DND-41 (cell line): ENCODE results near the gene LRRC47.

ENCODE experiments used
- ATAC-seq: fragments of 200-7000 bp; cut with Tn5 transposase; 3 replicates; pipeline ENCODE4 v1.9.1; 2021; ENCODE audit warnings: low read depth; ENCODE audit not compliant: insufficient read depth
- DNase-seq: peaks from one replicate; pipeline ENCODE4 v3.0.0-alpha.2; 2020
- H2AFZ ChIP-seq: 2 replicates; pipeline ENCODE4 v1.6.0; 2012; ENCODE audit warnings: low read depth, low read length
- H3K27ac ChIP-seq: 2 replicates; pipeline ENCODE4 v1.5.1; 2012; ENCODE audit warnings: low read length, inconsistent platforms
- H3K27me3 ChIP-seq: fragments of 200-600 bp; sonication (generic); 2 replicates; pipeline ENCODE4 v1.6.0; 2012; ENCODE audit warnings: low read length, mild to moderate bottlenecking, inconsistent platforms; ENCODE audit not compliant: insufficient read depth, poor library complexity
- H3K36me3 ChIP-seq: 2 replicates; pipeline ENCODE4 v1.5.1; 2012; ENCODE audit warnings: low read length, inconsistent platforms; ENCODE audit not compliant: insufficient read depth
- H3K4me1 ChIP-seq: 2 replicates; pipeline ENCODE4 v1.5.1; 2012; ENCODE audit warnings: mild to moderate bottlenecking, low read length; ENCODE audit not compliant: insufficient read depth
- H3K4me2 ChIP-seq: 2 replicates; pipeline ENCODE4 v1.6.0; 2012; ENCODE audit warnings: mild to moderate bottlenecking, moderate library complexity, low read length, inconsistent platforms; ENCODE audit not compliant: insufficient read depth
- H3K4me3 ChIP-seq, 2 experiments: fragments of 200-600 bp in 1 of 2; shearing (Covaris generic) in 1 of 2; 2 replicates each; pipeline ENCODE4 v1.5.1; 2012 to 2016; ENCODE audit warnings: inconsistent platforms in 2 of 2, low read length in 2 of 2, mild to moderate bottlenecking in 2 of 2, low read depth in 1 of 2, moderate library complexity in 1 of 2
- H3K79me2 ChIP-seq: 2 replicates; pipeline ENCODE4 v1.6.0; 2012; ENCODE audit warnings: low read length, inconsistent platforms; ENCODE audit not compliant: insufficient read depth
- H3K9ac ChIP-seq: 2 replicates; pipeline ENCODE4 v1.6.0; 2012; ENCODE audit warnings: low read depth, mild to moderate bottlenecking, inconsistent platforms, low read length, moderate library complexity
- H3K9me3 ChIP-seq: 2 replicates; pipeline ENCODE4 v1.5.1; 2012; ENCODE audit warnings: low read length, moderate library complexity, mild to moderate bottlenecking, inconsistent platforms; ENCODE audit not compliant: insufficient read depth, severe bottlenecking
- H4K20me1 ChIP-seq: 2 replicates; pipeline ENCODE4 v1.6.0; 2012; ENCODE audit warnings: low read length; ENCODE audit not compliant: insufficient read depth
- EZH2 ChIP-seq: IDR thresholded peaks from 3 replicates; pipeline ENCODE4 v1.6.1; 2012; ENCODE audit warnings: borderline replicate concordance, low read depth, mild to moderate bottlenecking, moderate library complexity, low read length, inconsistent platforms; ENCODE audit not compliant: severe bottlenecking
- TF ChIP-seq, protein P1 (sequence below): IDR thresholded peaks from 2 replicates; pipeline ENCODE4 v1.5.1; 2012; ENCODE audit warnings: borderline replicate concordance, low read length, moderate library complexity, mild to moderate bottlenecking; ENCODE audit not compliant: poor library complexity, severe bottlenecking; ENCODE audit errors: extremely low read depth

Gene LRRC47

DNA sequence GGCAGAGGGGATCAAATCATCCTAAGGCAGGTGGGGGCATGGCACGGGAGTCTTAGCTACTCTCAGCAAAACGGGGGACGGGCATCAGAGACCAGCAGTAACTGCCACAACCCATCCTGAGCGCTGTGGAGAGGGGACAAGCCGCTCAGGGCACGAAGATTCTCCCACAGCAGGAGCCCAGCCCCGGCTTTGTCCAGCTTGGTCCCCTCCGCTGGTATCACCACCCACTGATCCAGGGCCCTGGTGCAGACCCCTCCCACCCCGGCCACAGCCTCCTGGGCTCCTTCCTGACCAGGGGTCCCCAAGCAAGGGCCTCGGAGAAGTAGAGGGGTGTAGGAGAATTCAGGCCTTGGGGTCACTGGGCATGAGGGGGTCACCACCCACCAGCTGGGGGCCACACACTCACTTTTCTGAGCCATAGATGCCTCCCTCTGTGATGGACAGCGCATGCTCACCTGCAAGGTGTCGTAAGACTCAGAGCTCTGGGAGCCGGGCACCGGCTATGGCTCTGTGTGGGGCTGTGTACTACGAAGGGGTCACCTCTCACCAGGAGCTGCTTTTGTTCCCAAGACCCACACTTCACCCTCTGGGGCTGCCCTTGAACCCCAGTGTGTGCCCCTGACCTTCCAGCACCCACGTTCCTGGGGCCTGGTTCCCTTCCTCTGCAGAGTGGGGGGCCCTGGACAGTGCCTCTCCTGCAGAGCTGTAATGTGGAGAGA is 26.1 kb downstream of the LRRC47 start:
- no peak for ATAC-seq
- TF ChIP-seq, protein P1, sequence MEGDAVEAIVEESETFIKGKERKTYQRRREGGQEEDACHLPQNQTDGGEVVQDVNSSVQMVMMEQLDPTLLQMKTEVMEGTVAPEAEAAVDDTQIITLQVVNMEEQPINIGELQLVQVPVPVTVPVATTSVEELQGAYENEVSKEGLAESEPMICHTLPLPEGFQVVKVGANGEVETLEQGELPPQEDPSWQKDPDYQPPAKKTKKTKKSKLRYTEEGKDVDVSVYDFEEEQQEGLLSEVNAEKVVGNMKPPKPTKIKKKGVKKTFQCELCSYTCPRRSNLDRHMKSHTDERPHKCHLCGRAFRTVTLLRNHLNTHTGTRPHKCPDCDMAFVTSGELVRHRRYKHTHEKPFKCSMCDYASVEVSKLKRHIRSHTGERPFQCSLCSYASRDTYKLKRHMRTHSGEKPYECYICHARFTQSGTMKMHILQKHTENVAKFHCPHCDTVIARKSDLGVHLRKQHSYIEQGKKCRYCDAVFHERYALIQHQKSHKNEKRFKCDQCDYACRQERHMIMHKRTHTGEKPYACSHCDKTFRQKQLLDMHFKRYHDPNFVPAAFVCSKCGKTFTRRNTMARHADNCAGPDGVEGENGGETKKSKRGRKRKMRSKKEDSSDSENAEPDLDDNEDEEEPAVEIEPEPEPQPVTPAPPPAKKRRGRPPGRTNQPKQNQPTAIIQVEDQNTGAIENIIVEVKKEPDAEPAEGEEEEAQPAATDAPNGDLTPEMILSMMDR: no peak
- TF ChIP-seq EZH2: no peak
- Histone ChIP-seq H3K4me2 (no peak overlapping the region), H3K9me3 (no peaks in the 10 kb centered on the region), H3K4me3 (no peak overlapping the region), H3K9ac (no peak overlapping the region), H3K79me2 (no peaks in the 10 kb centered on the region), H3K4me1 (no peaks in the 10 kb centered on the region), H4K20me1 (no peaks in the 10 kb centered on the region), H3K36me3 (no peaks in the 10 kb centered on the region), H3K27me3 (no peaks in the 10 kb centered on the region), H2AFZ (no peak overlapping the region), H3K27ac (no peak overlapping the region)
- DNase-seq: no peak

DNA sequence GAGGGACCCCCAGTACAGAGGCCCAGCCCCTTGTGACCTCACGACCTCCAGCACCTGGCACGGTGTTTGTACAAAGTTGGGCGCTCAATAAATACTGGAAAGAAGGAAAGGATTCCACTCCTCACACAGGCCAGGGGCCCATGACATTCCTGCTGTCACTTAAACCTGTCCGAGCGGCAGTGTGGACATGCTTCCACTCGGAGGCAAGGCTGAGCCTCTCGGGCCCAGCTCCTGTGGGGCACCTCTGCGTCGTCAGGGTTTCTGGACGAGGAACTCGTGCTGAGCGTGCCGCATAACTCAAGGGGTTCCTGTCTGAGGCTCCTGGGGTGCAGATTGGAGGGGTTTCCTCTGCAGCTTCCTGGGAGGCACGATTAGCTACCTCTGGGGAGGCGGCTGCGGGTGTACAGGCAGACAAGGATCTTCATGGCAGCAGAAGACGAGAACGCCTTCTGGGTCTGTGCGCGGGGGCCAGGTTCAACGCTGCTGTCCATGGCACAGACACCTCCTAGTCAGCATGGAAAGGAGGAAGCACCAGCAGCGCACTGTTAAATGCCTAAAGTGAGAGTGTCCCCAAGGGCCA is 27.4 kb downstream of the LRRC47 start:
- no peak overlapping the region for H3K4me2 ChIP-seq

DNA sequence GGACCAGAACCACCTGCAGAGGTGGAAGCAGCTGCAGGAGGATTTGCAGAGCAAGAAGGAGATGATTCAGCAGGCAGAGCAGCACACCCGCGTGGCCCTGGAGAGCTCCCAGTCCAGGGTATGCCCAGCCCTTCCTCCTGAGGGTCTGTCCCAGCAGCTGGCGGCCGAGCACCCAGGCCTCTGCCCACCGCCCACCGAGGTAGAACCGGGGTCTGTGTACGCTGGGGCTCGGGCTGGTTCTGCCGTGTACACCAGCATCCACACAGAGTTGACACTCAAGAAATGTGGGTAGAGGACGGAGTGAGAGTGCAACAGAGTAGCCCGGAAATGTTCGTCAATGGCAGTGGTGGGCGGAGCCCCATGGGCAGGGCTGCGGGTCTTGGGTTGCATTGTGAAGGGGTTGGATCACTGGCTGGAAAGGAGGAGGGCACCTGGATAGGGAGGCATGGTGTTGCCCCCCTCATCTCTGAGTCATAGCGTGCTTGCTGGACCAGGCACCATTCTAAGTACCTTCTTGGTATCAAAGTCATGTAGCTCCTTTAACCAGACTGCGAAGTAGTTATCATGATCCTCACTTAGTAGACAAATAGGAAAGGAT is 28.9 kb downstream of the LRRC47 start:
- TF ChIP-seq, protein P1: no peak
- TF ChIP-seq EZH2: no peak
- no peaks in the 10 kb centered on the region for H3K4me1 ChIP-seq
- ATAC-seq (no peak), DNase-seq (no peak)
- H3K36me3 ChIP-seq: no peaks in the 10 kb centered on the region
- no peaks in the 10 kb centered on the region for H3K9me3 ChIP-seq
- no peak overlapping the region for H3K9ac ChIP-seq
- H3K27ac ChIP-seq: no peak overlapping the region
- no peak overlapping the region for H3K4me2 ChIP-seq
- H3K27me3 ChIP-seq: no peaks in the 10 kb centered on the region
- H2AFZ ChIP-seq: no peak overlapping the region
- H3K4me3 ChIP-seq: no peak overlapping the region
- H4K20me1 ChIP-seq: peaks cover 5% of the 10 kb centered on the region; the same call in 1 of the 2 replicates
- no peaks in the 10 kb centered on the region for H3K79me2 ChIP-seq

More for the DNA sequence above, 27.4 kb downstream of the LRRC47 start:
- Histone ChIP-seq H3K79me2 (no peaks in the 10 kb centered on the region), H4K20me1 (no peaks in the 10 kb centered on the region), H3K9ac (no peak overlapping the region), H2AFZ (no peak overlapping the region), H3K36me3 (no peaks in the 10 kb centered on the region), H3K9me3 (no peaks in the 10 kb centered on the region), H3K4me1 (no peaks in the 10 kb centered on the region), H3K4me3 (no peak overlapping the region), H3K27ac (no peak overlapping the region), H3K27me3 (no peaks in the 10 kb centered on the region)
- DNase-seq: no peak
- no peak for ATAC-seq
- TF ChIP-seq, protein P1: no peak
- no peak for TF ChIP-seq EZH2
